GM12872 (cell line): ENCODE data around the gene RFX4.

Experiments used
- TF ChIP-seq, protein P1 (sequence below): IDR thresholded peaks from 3 replicates; pipeline ENCODE4 v1.5.1; 2011; ENCODE audit warnings: low read depth, mild to moderate bottlenecking, low read length, moderate library complexity; ENCODE audit not compliant: insufficient read depth

The RFX4 gene

DNA sequence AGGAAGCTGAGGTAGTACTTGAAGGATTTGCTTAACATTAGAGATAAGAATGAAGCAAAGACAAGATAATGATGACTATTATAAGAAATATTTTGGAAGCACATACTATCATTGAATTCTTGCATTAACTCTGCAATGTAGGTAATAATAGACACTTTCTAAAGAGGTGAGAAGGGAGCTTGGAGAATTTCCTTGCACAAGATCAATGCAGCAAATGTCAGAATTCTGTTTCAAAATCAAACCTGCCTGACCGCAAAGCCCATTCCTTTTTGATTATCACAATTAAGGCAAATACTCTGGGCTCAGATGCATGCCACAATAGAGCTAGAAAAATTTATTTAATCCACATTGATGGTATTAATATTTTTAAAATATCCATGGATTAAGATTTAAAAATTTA lies 141.3 kb downstream of the RFX4 start:
- TF ChIP-seq, protein P1, sequence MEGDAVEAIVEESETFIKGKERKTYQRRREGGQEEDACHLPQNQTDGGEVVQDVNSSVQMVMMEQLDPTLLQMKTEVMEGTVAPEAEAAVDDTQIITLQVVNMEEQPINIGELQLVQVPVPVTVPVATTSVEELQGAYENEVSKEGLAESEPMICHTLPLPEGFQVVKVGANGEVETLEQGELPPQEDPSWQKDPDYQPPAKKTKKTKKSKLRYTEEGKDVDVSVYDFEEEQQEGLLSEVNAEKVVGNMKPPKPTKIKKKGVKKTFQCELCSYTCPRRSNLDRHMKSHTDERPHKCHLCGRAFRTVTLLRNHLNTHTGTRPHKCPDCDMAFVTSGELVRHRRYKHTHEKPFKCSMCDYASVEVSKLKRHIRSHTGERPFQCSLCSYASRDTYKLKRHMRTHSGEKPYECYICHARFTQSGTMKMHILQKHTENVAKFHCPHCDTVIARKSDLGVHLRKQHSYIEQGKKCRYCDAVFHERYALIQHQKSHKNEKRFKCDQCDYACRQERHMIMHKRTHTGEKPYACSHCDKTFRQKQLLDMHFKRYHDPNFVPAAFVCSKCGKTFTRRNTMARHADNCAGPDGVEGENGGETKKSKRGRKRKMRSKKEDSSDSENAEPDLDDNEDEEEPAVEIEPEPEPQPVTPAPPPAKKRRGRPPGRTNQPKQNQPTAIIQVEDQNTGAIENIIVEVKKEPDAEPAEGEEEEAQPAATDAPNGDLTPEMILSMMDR: no peak

DNA sequence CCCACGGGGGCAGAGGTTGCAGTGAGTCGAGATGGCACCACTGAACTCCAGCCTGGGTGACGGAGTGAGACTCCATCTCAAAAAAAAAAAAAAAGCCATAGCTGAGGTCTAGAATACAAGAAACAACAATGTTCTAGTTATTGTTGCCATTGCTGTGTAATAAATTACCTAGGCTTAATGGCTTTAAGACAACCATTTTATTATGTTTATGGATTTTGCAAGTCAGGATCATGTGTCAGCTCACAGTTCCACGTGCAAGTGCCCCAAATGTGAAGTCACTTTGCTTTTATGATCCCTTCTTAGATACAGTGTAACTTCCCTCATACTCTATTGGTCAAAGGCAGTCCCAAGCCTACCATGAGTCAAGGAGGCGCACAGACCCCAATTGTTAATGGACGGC lies 142.1 kb downstream of the RFX4 start:
- TF ChIP-seq, protein P1: no peak

GRCh38 chr12:106729611-106730010 lies 146.8 kb downstream of the RFX4 start:
- TF ChIP-seq, protein P1: no peak

- TF ChIP-seq, protein P1: no peak
Observed at GRCh38 chr12:106732890-106733289, 150.1 kb downstream of the RFX4 start.

- TF ChIP-seq, protein P1: no peak
Observed at GRCh38 chr12:106733660-106734059, 150.9 kb downstream of the RFX4 start.

- TF ChIP-seq, protein P1: peak; percentile 43; the same call in 2 of the 3 replicates
Observed at GRCh38 chr12:106736051-106736957, 153.5 kb downstream of the RFX4 start.

GRCh38 chr12:106739318-106739717 lies 156.5 kb downstream of the RFX4 start:
- TF ChIP-seq, protein P1: no peak
